ENCODE results near the gene CYREN. TPM values are rescaled to one million over a fixed set of nuclear protein-coding genes. Genes with fewer than 3 reads are reported as not detected.

Gene CYREN
- total and polyA plus RNA-seq, 9 of the 15 experiments (the other 6 are each of a cell fraction or from before 2014, with no cell fraction given): 13.9 to 108 (median 88.8) TPM

GRCh38 chr7:135160098-135160857 lies 10.2 kb downstream of the CYREN start (continued):
- peak; percentile 70 for TF ChIP-seq ZNF175 (CRISPR knock-in tag; IDR thresholded peaks at IDR 0.05; ENCODE audit: low read depth)
- TF ChIP-seq CXXC5 (CRISPR knock-in tag; IDR thresholded peaks at IDR 0.05): peak; percentile 55
- peak in 1 of 3 experiments; percentile 71 for TF ChIP-seq YY1 (IDR thresholded peaks at IDR 0.05; ENCODE audit: borderline replicate concordance in 1 of 3, control insufficient read depth in 1 of 3, extremely low read depth in 1 of 3, insufficient read depth in 3 of 3, insufficient read length in 1 of 3, insufficient replicate concordance in 2 of 3, low read depth in 1 of 3, low read length in 2 of 3)
- peak in 1 of 2 experiments; percentile 68; a peak in 2 of 4 replicates for TF ChIP-seq HDAC1 (IDR thresholded peaks at IDR 0.05)
- TF ChIP-seq MAZ (CRISPR knock-in tag; conservative IDR thresholded peaks at IDR 0.05 in 1 of 2, IDR thresholded peaks at IDR 0.05 in 1 of 2): 0 out of 4 replicates have a peak, but pooled peaks of 1 of the 2 experiments have one; percentile 34
- TF ChIP-seq E2F3 (CRISPR knock-in tag; IDR thresholded peaks at IDR 0.05): 0 out of 2 replicates have a peak, but pooled peaks have one; percentile 21
- TF ChIP-seq ZNF318 (IDR thresholded peaks at IDR 0.05; ENCODE audit: borderline replicate concordance in 1 of 2, low read depth in 1 of 2): peak; percentile 66 to 84; a peak in 2 of 4 replicates
- TF ChIP-seq C11orf30 (IDR thresholded peaks at IDR 0.05; ENCODE audit: low read depth): peak; percentile 97
- TF ChIP-seq NFE2L1 (tag; IDR thresholded peaks at IDR 0.05; ENCODE audit: borderline replicate concordance, low read depth): peak; percentile 97
- peak; percentile 95 for TF ChIP-seq JUND (IDR thresholded peaks at IDR 0.05; ENCODE audit: borderline replicate concordance, low read depth, low read length)
- peak; percentile 89; the same call in 1 of the 3 replicates for TF ChIP-seq JUND (tag; IDR thresholded peaks at IDR 0.05; ENCODE audit: borderline replicate concordance, low read depth, low read length)
- TF ChIP-seq CCAR2 (IDR thresholded peaks at IDR 0.05; ENCODE audit: low read depth, low read length): no peak
- TF ChIP-seq ZNF561 (CRISPR knock-in tag; conservative IDR thresholded peaks at IDR 0.05): no peak
- peak; percentile 24 for TF ChIP-seq KDM5B (IDR thresholded peaks at IDR 0.05; ENCODE audit: insufficient replicate concordance, low read depth, low read length)
- TF ChIP-seq POLR2H (tag; IDR thresholded peaks at IDR 0.05; ENCODE audit: low read depth): peak; percentile 77
- peak; percentile 81; the same call in 1 of the 2 replicates for TF ChIP-seq FOXJ2 (tag; IDR thresholded peaks at IDR 0.05)
- peak; percentile 78 for TF ChIP-seq RBBP5 (IDR thresholded peaks at IDR 0.05; ENCODE audit: borderline replicate concordance, insufficient read depth, low read length, poor library complexity, severe bottlenecking)
